Karpas-422 (cell line): ENCODE data around the gene NANP. TPM values are rescaled to one million over a fixed set of nuclear protein-coding genes. Genes with fewer than 3 reads are reported as not detected.
"Not testable (repeated sequence)": the region's sequence is repeated elsewhere in the genome, so short reads cannot be mapped to it uniquely, and the experiment has no call there.

Experiments used
- DNase-seq: peaks from one replicate; pipeline ENCODE4 v3.0.0-alpha.2; 2015
- H2AFZ ChIP-seq: fragments of 200-600 bp; sonication (generic); 2 replicates; pipeline ENCODE4 v1.6.1; 2014; ENCODE audit warnings: antibody characterized with exemption, low read length, mixed read lengths
- H3K27ac ChIP-seq: fragments of 200-600 bp; sonication (generic); 2 replicates; pipeline ENCODE4 v1.5.1; 2014; ENCODE audit warnings: mild to moderate bottlenecking, low read length, moderate library complexity
- H3K27me3 ChIP-seq: fragments of 200-600 bp; sonication (generic); 2 replicates; pipeline ENCODE4 v1.6.1; 2014; ENCODE audit warnings: low read length, mixed read lengths
- H3K36me3 ChIP-seq: fragments of 200-600 bp; sonication (generic); 2 replicates; pipeline ENCODE4 v1.6.1; 2014; ENCODE audit warnings: low read length, mixed read lengths; ENCODE audit not compliant: insufficient read depth
- H3K4me1 ChIP-seq: fragments of 200-600 bp; sonication (generic); 2 replicates; pipeline ENCODE4 v1.6.1; 2014; ENCODE audit warnings: mild to moderate bottlenecking, low read length, mixed read lengths
- H3K4me2 ChIP-seq: fragments of 200-600 bp; sonication (generic); 2 replicates; pipeline ENCODE4 v1.6.1; 2014; ENCODE audit warnings: low read length, low read depth, mild to moderate bottlenecking; ENCODE audit not compliant: poor library complexity, severe bottlenecking
- H3K4me3 ChIP-seq: fragments of 200-600 bp; sonication (generic); 2 replicates; pipeline ENCODE4 v1.5.1; 2014; ENCODE audit warnings: mild to moderate bottlenecking, antibody characterized with exemption, low read length, mixed read lengths
- H3K79me2 ChIP-seq: fragments of 200-600 bp; sonication (generic); 2 replicates; pipeline ENCODE4 v1.6.1; 2014; ENCODE audit warnings: mild to moderate bottlenecking, low read length, mixed read lengths
- H3K9ac ChIP-seq: fragments of 200-600 bp; sonication (generic); 2 replicates; pipeline ENCODE4 v1.6.0; 2014; ENCODE audit warnings: low read length
- H3K9me2 ChIP-seq: fragments of 200-600 bp; sonication (generic), shearing (Covaris generic); replicated peaks from 2 replicates; pipeline ENCODE4 v1.6.0; 2014; ENCODE audit warnings: mild to moderate bottlenecking, low read length, moderate library complexity; ENCODE audit not compliant: insufficient read depth
- H3K9me3 ChIP-seq: fragments of 300-700, 200-600 bp; sonication (generic); 2 replicates; pipeline ENCODE4 v1.6.1; 2014; ENCODE audit warnings: low read length, mixed read lengths
- H4K20me1 ChIP-seq: fragments of 200-600 bp; sonication (generic); 2 replicates; pipeline ENCODE4 v1.6.1; 2014; ENCODE audit warnings: mild to moderate bottlenecking, antibody characterized with exemption, low read length, low read depth; ENCODE audit not compliant: insufficient read depth
- total RNA-seq: library from RNA; depleted of rRNA; stranded (reverse); fragments of >200 nt; shearing (Covaris generic); gene quantifications from 2 replicates; pipeline ENCODE4 v1.2.3, GENCODE V29; 2014; ENCODE audit warnings: low replicate concordance

Gene NANP
- total RNA-seq, 1 experiment from 2014 or later: 5.1 TPM

GRCh38 chr20:25602191-25602913 lies 21.5 kb downstream of the NANP start:
- not testable (repeated sequence) for H2AFZ ChIP-seq, H3K27ac ChIP-seq, DNase-seq, H3K9me2 ChIP-seq, H3K9ac ChIP-seq, H3K4me3 ChIP-seq, H3K79me2 ChIP-seq, H4K20me1 ChIP-seq, H3K4me2 ChIP-seq, H3K9me3 ChIP-seq, H3K27me3 ChIP-seq, H3K36me3 ChIP-seq, H3K4me1 ChIP-seq

GRCh38 chr20:25601659-25602058 lies 22.2 kb downstream of the NANP start:
- Histone ChIP-seq H3K4me2 (no peak overlapping the region), H3K4me1 (no peaks in the 10 kb centered on the region), H3K36me3 (no peaks in the 10 kb centered on the region), H4K20me1 (no peaks in the 10 kb centered on the region), H3K9me3 (no peaks in the 10 kb centered on the region), H3K9ac (no peak overlapping the region), H3K27ac (no peak overlapping the region), H3K27me3 (no peaks in the 10 kb centered on the region), H3K4me3 (no peak overlapping the region), H2AFZ (no peak overlapping the region), H3K9me2 (no peaks in the 10 kb centered on the region), H3K79me2 (no peaks in the 10 kb centered on the region)
- no peak for DNase-seq

- Histone ChIP-seq H3K9me2 (no peaks in the 10 kb centered on the region), H3K27ac (no peak overlapping the region), H3K9me3 (no peaks in the 10 kb centered on the region), H3K4me3 (no peak overlapping the region), H2AFZ (no peak overlapping the region), H3K79me2 (no peaks in the 10 kb centered on the region), H3K4me1 (no peaks in the 10 kb centered on the region), H3K9ac (no peak overlapping the region), H3K36me3 (no peaks in the 10 kb centered on the region), H4K20me1 (no peaks in the 10 kb centered on the region), H3K4me2 (no peak overlapping the region), H3K27me3 (no peaks in the 10 kb centered on the region)
- DNase-seq: no peak
These were observed 23.2 kb downstream of the NANP start for GRCh38 chr20:25600632-25601031.

- DNase-seq: no peak
- H3K36me3 ChIP-seq: no peaks in the 10 kb centered on the region
These were observed 31.5 kb downstream of the NANP start for GRCh38 chr20:25592135-25592852.

GRCh38 chr20:25590778-25591177 lies 33.0 kb downstream of the NANP start:
- H3K9ac ChIP-seq, H3K27me3 ChIP-seq, H3K79me2 ChIP-seq, DNase-seq, H3K4me2 ChIP-seq, H2AFZ ChIP-seq, H3K9me2 ChIP-seq, H4K20me1 ChIP-seq, H3K36me3 ChIP-seq, H3K9me3 ChIP-seq, H3K27ac ChIP-seq, H3K4me1 ChIP-seq, H3K4me3 ChIP-seq: not testable (repeated sequence)

More at GRCh38 chr20:25592135-25592852, 31.5 kb downstream of the NANP start:
- Histone ChIP-seq H3K27ac (no peak overlapping the region), H3K4me1 (no peaks in the 10 kb centered on the region), H3K9me3 (no peaks in the 10 kb centered on the region), H3K4me2 (no peak overlapping the region), H4K20me1 (no peaks in the 10 kb centered on the region), H3K27me3 (no peaks in the 10 kb centered on the region), H3K9ac (no peak overlapping the region), H2AFZ (no peak overlapping the region), H3K9me2 (no peaks in the 10 kb centered on the region), H3K79me2 (no peaks in the 10 kb centered on the region), H3K4me3 (no peak overlapping the region)

- Histone ChIP-seq H2AFZ (no peak overlapping the region), H3K4me1 (no peaks in the 10 kb centered on the region), H3K9me2 (no peaks in the 10 kb centered on the region), H3K27me3 (no peaks in the 10 kb centered on the region), H3K27ac (no peak overlapping the region), H3K36me3 (no peaks in the 10 kb centered on the region), H3K4me2 (no peak overlapping the region), H3K9ac (no peak overlapping the region), H3K79me2 (no peaks in the 10 kb centered on the region), H3K4me3 (no peak overlapping the region), H3K9me3 (no peaks in the 10 kb centered on the region), H4K20me1 (no peaks in the 10 kb centered on the region)
- DNase-seq: no peak
These were observed 35.3 kb downstream of the NANP start for GRCh38 chr20:25588491-25588890.

- Histone ChIP-seq H3K27me3 (no peaks in the 10 kb centered on the region), H3K4me1 (no peaks in the 10 kb centered on the region), H3K79me2 (no peaks in the 10 kb centered on the region), H3K27ac (no peak overlapping the region), H2AFZ (no peak overlapping the region), H3K4me2 (no peak overlapping the region), H3K9ac (no peak overlapping the region), H4K20me1 (no peaks in the 10 kb centered on the region), H3K4me3 (no peak overlapping the region), H3K9me3 (no peaks in the 10 kb centered on the region), H3K9me2 (no peaks in the 10 kb centered on the region), H3K36me3 (no peaks in the 10 kb centered on the region)
- DNase-seq: no peak
These were observed 36.3 kb downstream of the NANP start for GRCh38 chr20:25587536-25587935.

GRCh38 chr20:25586877-25587276 lies 36.9 kb downstream of the NANP start:
- Histone ChIP-seq H3K4me1 (no peaks in the 10 kb centered on the region), H3K36me3 (no peaks in the 10 kb centered on the region), H3K79me2 (no peaks in the 10 kb centered on the region), H3K9ac (no peak overlapping the region), H3K27me3 (no peaks in the 10 kb centered on the region), H3K4me2 (no peak overlapping the region), H2AFZ (no peak overlapping the region), H4K20me1 (no peaks in the 10 kb centered on the region), H3K9me3 (no peaks in the 10 kb centered on the region), H3K9me2 (no peaks in the 10 kb centered on the region), H3K27ac (no peak overlapping the region), H3K4me3 (no peak overlapping the region)
- DNase-seq: no peak
